ENCODE measurements around the gene ARMC10. TPM values are rescaled to one million over a fixed set of nuclear protein-coding genes. Genes with fewer than 3 reads are reported as not detected.

The ARMC10 gene
- total and polyA plus RNA-seq, 9 of the 15 experiments (the other 6 are each of a cell fraction or from before 2014, with no cell fraction given): 17.0 to 113 (median 72.6) TPM

DNA sequence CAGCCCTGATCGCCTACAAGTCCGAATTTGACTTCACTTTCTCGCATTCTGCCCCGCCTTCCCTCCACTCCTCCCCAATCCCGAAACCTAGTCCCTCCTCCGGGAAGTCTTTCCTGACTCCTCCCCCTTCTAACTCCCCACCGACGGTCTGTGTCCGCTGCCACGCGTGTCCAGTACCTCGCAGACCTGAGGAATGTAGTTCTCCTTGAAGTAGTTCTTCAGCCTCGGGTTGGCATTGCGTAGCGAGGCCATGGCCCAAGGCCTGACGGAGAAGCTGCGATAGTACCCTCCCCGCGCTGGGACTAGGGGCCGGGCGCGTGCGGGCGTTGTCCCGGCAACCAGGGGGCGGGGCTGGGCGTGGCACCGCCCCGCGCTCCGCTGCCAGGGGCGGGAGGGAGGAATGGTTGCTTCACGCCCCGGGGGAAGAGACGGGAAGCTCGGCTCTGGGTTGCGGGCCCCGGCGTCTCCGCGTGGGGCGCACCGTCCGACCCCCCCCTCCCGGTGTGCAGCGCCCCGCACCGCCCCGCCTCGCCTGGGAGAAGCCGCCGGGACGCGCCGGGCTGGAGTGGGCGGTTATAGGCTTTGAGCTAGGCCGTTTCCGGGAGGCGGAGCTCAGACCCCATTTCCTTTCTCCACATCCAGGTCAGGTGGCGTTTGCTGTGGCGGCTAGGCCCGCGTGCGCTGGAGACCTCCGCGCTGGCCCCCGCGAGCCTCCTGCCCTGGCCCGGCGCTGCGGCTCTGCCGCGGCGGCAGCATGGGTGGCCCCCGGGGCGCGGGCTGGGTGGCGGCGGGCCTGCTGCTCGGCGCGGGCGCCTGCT, at the start of gene ARMC10, which contains the start of gene FBXL13 (continued):
- TF ChIP-seq ZNF318 (IDR thresholded peaks at IDR 0.05; ENCODE audit: borderline replicate concordance in 1 of 2, low read depth in 1 of 2) (no peak), ZBTB17 (CRISPR knock-in tag; IDR thresholded peaks at IDR 0.05) (no peak), ESRRB (CRISPR knock-in tag; IDR thresholded peaks at IDR 0.05; ENCODE audit: borderline replicate concordance) (no peak), ZNF431 (CRISPR knock-in tag; IDR thresholded peaks at IDR 0.05) (0 out of 2 replicates have a peak, but pooled peaks have one; percentile 40), CCAR2 (IDR thresholded peaks at IDR 0.05; ENCODE audit: low read depth, low read length) (no peak), RERE (CRISPR knock-in tag; IDR thresholded peaks at IDR 0.05; ENCODE audit: borderline replicate concordance) (no peak; the same call in 1 of the 2 replicates), RBM39 (optimal IDR thresholded peaks at IDR 0.05; ENCODE audit: low read depth, low read length) (peak; percentile 77), FOXP4 (CRISPR knock-in tag; IDR thresholded peaks at IDR 0.05; ENCODE audit: borderline replicate concordance) (0 out of 2 replicates have a peak, but pooled peaks have one; percentile 11), PRPF4 (IDR thresholded peaks at IDR 0.05; ENCODE audit: insufficient read depth, low read depth, low read length, poor library complexity, severe bottlenecking) (no peak)

Data from K562 (cell line).